Stomach (tissue), 9 donors: ENCODE data around the gene WHRN. TPM values are rescaled to one million over a fixed set of nuclear protein-coding genes. Genes with fewer than 3 reads are reported as not detected.

Source experiments
- DNase-seq, 2 donors: peaks; one replicate each; pipeline versions ENCODE4 v3.0.0 to v3.0.0-alpha.2; 2013 to 2019
- H3K27ac ChIP-seq, 5 donors: fragments of 200-600 bp in 4 of 5; sonication (generic) in 4 of 5; one replicate each; pipeline ENCODE4 v1.5.1; 2013 to 2019; ENCODE audit warnings: mild to moderate bottlenecking in 1 of 5, moderate library complexity in 1 of 5
- H3K27me3 ChIP-seq, 3 donors: fragments of 200-600 bp; sonication (generic); one replicate each; pipeline ENCODE4 v1.5.1; 2017 to 2019; ENCODE audit warnings: mixed run types in 1 of 3
- H3K36me3 ChIP-seq, 4 donors: fragments of 200-600 bp; sonication (generic); 1 replicate in 3 of 4; 2 replicates in 1 of 4; pipeline ENCODE4 v1.5.1; 2016 to 2019
- H3K4me1 ChIP-seq, 4 donors: fragments of 200-600 bp; sonication (generic); one replicate each; pipeline ENCODE4 v1.5.1; 2016 to 2019
- H3K4me3 ChIP-seq, 4 donors: fragments of 200-600 bp; sonication (generic) in 3 of 4; one replicate each; pipeline ENCODE4 v1.5.1; 2016 to 2019; ENCODE audit warnings: mild to moderate bottlenecking in 1 of 4
- H3K9me3 ChIP-seq, 4 donors: fragments of 200-600 bp; sonication (generic); one replicate each; pipeline ENCODE4 v1.5.1; 2016 to 2019
- CTCF ChIP-seq, 7 experiments: fragments of 450-650 bp in 4 of 7; fragments of 200-600 bp in 3 of 7; sonication (generic) in 3 of 7; IDR thresholded peaks; one replicate each; pipeline ENCODE4 v1.5.1; 2016 to 2019; ENCODE audit warnings: antibody characterized with exemption in 7 of 7, control low read depth in 2 of 7, mild to moderate bottlenecking in 1 of 7
- EP300 ChIP-seq: sonication (generic); formaldehyde crosslinking; IDR thresholded peaks from one replicate; pipeline ENCODE4 v1.6.1; 2017; ENCODE audit warnings: antibody characterized with exemption
- POLR2A ChIP-seq, 4 donors: fragments of 450-650 bp; IDR thresholded peaks; one replicate each; pipeline ENCODE4 v1.6.1; 2016; ENCODE audit warnings: antibody characterized with exemption in 4 of 4, control low read depth in 2 of 4, mild to moderate bottlenecking in 1 of 4, moderate library complexity in 1 of 4
- POLR2AphosphoS5 ChIP-seq, 3 donors: sonication (generic); formaldehyde crosslinking; IDR thresholded peaks; one replicate each; pipeline ENCODE4 v1.6.1; 2016; ENCODE audit warnings: antibody characterized with exemption in 3 of 3
- WGBS, 5 donors: extraction: QIAGEN DNeasy Blood & Tissue Kit in 3 of 5; methylation state at CpG; one replicate each; pipeline versions ENCODE4 v1.1.5 to v1.1.7; 2013 to 2018; 5-methylcytosine and 5-hydroxymethylcytosine counted together
- intact Hi-C: fragments of 100-400 bp; cut with DNase I; formaldehyde crosslinking; loops from one replicate; pipeline ENCODE4 v1.15.1; 2023; ENCODE audit warnings: low total_unique reads
- polyA plus RNA-seq, 3 donors: library from polyadenylated mRNA; stranded (reverse); fragments of 200-250 nt; gene quantifications; one replicate each; pipeline ENCODE4 v1.2.3, GENCODE V29; 2013
- total RNA-seq, 5 donors: library from RNA; depleted of rRNA; stranded (reverse); fragments of >200 nt; gene quantifications; one replicate each; pipeline versions ENCODE4 v1.1.0 to v1.2.3, GENCODE V29; 2014 to 2016
- donor health status: healthy with polysubstance abuse.
- donor health status: Bipolar disorder and iron deficiency.
- donor health status: healthy.

WHRN gene
- total and polyA plus RNA-seq, 8 donors, result 2.3 to 70.1 (median 4.8) TPM

DNA sequence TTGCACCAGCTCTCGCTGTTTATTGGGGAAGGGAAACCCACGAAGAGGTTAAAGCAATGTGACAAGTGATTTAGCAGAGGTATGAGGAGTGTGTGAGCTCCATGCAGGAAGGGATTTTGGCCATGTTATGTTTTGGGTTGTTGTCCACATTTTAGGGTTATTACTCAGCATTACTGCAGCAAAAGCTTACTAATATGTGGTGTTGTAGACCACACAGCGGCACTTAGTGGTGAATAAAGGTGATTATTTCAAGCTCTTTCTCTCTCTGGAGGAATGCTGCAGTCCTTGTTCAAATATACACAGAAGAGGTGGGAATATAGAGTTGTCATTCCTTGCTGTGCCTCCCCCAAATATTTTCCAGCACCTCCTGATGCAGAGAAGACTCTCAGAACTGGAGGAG lies 87.8 kb downstream of the WHRN start:
- WGBS, 5 donors, result 69 to 86% (median 74%) methylated on average over 3 of the region's 3 CpGs
- H3K9me3 ChIP-seq, result no peaks in the 10 kb centered on the region
- peaks cover 0 to 41% (median 11%) of the 10 kb centered on the region in 4 donors for H3K36me3 ChIP-seq
- H3K27ac ChIP-seq, result no peak overlapping the region
- no peaks in the 10 kb centered on the region for H3K27me3 ChIP-seq
- no peak overlapping the region for H3K4me3 ChIP-seq
- no peak for DNase-seq
- TF ChIP-seq POLR2A (IDR thresholded peaks at IDR 0.05) (no peak), CTCF (IDR thresholded peaks at IDR 0.05) (no peak), POLR2AphosphoS5 (IDR thresholded peaks at IDR 0.05) (no peak), EP300 (no peak)
- H3K4me1 ChIP-seq, result peaks cover 0 to 16% (median 7%) of the 10 kb centered on the region in 4 donors
- intact Hi-C loops, result no loop called here

GRCh38 chr9:114416906-114417305 lies 88.4 kb downstream of the WHRN start:
- Histone ChIP-seq H3K27me3 (no peaks in the 10 kb centered on the region), H3K36me3 (peaks cover 0 to 35% (median 11%) of the 10 kb centered on the region in 4 donors), H3K9me3 (no peaks in the 10 kb centered on the region), H3K27ac (no peak overlapping the region), H3K4me3 (no peak overlapping the region), H3K4me1 (peaks cover 0 to 16% (median 7%) of the 10 kb centered on the region in 4 donors)
- 84 to 93% (median 89%) methylated on average over 2 of the region's 2 CpGs for WGBS, 5 donors
- intact Hi-C loops, result no loop called here
- TF ChIP-seq POLR2AphosphoS5 (IDR thresholded peaks at IDR 0.05) (no peak), POLR2A (IDR thresholded peaks at IDR 0.05) (no peak), CTCF (IDR thresholded peaks at IDR 0.05) (no peak), EP300 (no peak)
- DNase-seq, result no peak

GRCh38 chr9:114416290-114416689 lies 89.0 kb downstream of the WHRN start:
- H3K27ac ChIP-seq, result no peak overlapping the region
- intact Hi-C loops, result no loop called here
- 68 to 87% (median 77%) methylated on average over 5 of the region's 5 CpGs for WGBS, 5 donors

DNA sequence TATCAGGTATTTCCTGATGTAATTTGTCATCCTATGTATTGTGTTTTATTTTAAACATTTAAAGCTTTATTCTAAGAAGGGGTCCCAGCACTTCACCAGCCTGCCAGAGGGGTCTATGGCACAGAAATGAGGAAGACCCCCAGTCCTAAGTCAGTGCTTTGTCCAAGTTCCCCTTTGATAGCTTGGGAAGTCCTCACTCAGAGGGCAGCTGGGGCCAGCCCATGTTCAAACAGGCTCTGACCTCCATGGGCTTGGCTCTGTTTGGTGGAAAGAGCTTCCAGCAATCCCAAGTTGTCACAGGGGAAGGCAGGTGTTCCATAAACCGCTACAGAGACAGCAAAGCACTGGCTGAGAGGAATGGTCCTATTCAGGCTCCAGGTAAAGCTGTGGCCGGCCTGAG lies 90.9 kb downstream of the WHRN start:
- Histone ChIP-seq H3K4me1 (peaks cover 0 to 16% (median 7%) of the 10 kb centered on the region in 4 donors), H3K4me3 (no peak overlapping the region), H3K9me3 (no peaks in the 10 kb centered on the region), H3K27me3 (no peaks in the 10 kb centered on the region), H3K27ac (peak overlapping the region in 4 of 5 donors; percentile 26 to 75 (median 44)), H3K36me3 (peaks cover 0 to 24% (median 5%) of the 10 kb centered on the region in 4 donors)
- TF ChIP-seq POLR2A (IDR thresholded peaks at IDR 0.05), result no peak
- no peak for TF ChIP-seq POLR2AphosphoS5 (IDR thresholded peaks at IDR 0.05)
- TF ChIP-seq EP300, result no peak
- no peak for TF ChIP-seq CTCF (IDR thresholded peaks at IDR 0.05)
- intact Hi-C loops, result no loop called here
- DNase-seq, result no peak
- 40 to 72% (median 66%) methylated on average over 2 of the region's 2 CpGs for WGBS, 5 donors

More at GRCh38 chr9:114416290-114416689, 89.0 kb downstream of the WHRN start:
- no peaks in the 10 kb centered on the region for H3K27me3 ChIP-seq
- no peak for DNase-seq
- no peaks in the 10 kb centered on the region for H3K9me3 ChIP-seq
- H3K4me1 ChIP-seq, result peaks cover 0 to 16% (median 7%) of the 10 kb centered on the region in 4 donors
- TF ChIP-seq POLR2AphosphoS5 (IDR thresholded peaks at IDR 0.05) (no peak), EP300 (no peak), POLR2A (IDR thresholded peaks at IDR 0.05) (no peak), CTCF (IDR thresholded peaks at IDR 0.05) (no peak)
- no peak overlapping the region for H3K4me3 ChIP-seq
- peaks cover 0 to 29% (median 11%) of the 10 kb centered on the region in 4 donors for H3K36me3 ChIP-seq
